Spleen (tissue), 7 donors: ENCODE measurements around the gene ESR2.

Source experiments
- POLR2A ChIP-seq, 3 donors: fragments of 450-650 bp; IDR thresholded peaks; one replicate each; pipeline ENCODE4 v1.5.1; 2017; ENCODE audit warnings: antibody characterized with exemption in 3 of 3, mild to moderate bottlenecking in 1 of 3
- POLR2AphosphoS5 ChIP-seq, 3 donors: sonication (generic); formaldehyde crosslinking; IDR thresholded peaks; one replicate each; pipeline ENCODE4 v1.5.1; 2017; ENCODE audit warnings: antibody characterized with exemption in 3 of 3
- TF ChIP-seq, protein P1 (sequence below), 11 experiments: fragments of 200-600 bp in 7 of 11; fragments of 450-650 bp in 4 of 11; sonication (generic) in 4 of 11; IDR thresholded peaks in 8 of 11; conservative IDR thresholded peaks in 3 of 11; 1 replicate in 7 of 11; 2 replicates in 4 of 11; pipeline versions ENCODE4 v1.4.0 to v1.8.0; 2016 to 2021; ENCODE audit warnings: antibody characterized with exemption in 11 of 11, inconsistent platforms in 4 of 11, mild to moderate bottlenecking in 1 of 11
- donor health status: DM: no; HTN: no; CAD: no; lungs with moderate emphysema.
- donor health status: DM: no; HTN: no; CAD: no.
- donor health status: DM: no; HTN: no; CAD: no.

GRCh38 chr14:64107438-64107837 lies 186.7 kb downstream of the ESR2 start:
- TF ChIP-seq, protein P1, sequence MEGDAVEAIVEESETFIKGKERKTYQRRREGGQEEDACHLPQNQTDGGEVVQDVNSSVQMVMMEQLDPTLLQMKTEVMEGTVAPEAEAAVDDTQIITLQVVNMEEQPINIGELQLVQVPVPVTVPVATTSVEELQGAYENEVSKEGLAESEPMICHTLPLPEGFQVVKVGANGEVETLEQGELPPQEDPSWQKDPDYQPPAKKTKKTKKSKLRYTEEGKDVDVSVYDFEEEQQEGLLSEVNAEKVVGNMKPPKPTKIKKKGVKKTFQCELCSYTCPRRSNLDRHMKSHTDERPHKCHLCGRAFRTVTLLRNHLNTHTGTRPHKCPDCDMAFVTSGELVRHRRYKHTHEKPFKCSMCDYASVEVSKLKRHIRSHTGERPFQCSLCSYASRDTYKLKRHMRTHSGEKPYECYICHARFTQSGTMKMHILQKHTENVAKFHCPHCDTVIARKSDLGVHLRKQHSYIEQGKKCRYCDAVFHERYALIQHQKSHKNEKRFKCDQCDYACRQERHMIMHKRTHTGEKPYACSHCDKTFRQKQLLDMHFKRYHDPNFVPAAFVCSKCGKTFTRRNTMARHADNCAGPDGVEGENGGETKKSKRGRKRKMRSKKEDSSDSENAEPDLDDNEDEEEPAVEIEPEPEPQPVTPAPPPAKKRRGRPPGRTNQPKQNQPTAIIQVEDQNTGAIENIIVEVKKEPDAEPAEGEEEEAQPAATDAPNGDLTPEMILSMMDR (IDR thresholded peaks at IDR 0.05 in 8 of 11, conservative IDR thresholded peaks at IDR 0.05 in 3 of 11): no peak
- TF ChIP-seq POLR2A (IDR thresholded peaks at IDR 0.05) (no peak), POLR2AphosphoS5 (IDR thresholded peaks at IDR 0.05) (no peak)
